Astrocyte (in vitro differentiated cells and primary cell): ENCODE measurements around the gene LMTK2. TPM values are rescaled to one million over a fixed set of nuclear protein-coding genes. Genes with fewer than 3 reads are reported as not detected.

ENCODE experiments used
- DNase-seq: peaks from one replicate; pipeline ENCODE4 v3.0.0-alpha.2; 2010; ENCODE audit warnings: low read depth
- FAIRE-seq: peaks from 2 replicates; lab custom pipeline; 2011; peaks lifted over from hg19 to GRCh38; lab: Jason Lieb, UNC
- H2AFZ ChIP-seq: 2 replicates; pipeline ENCODE4 v1.6.0; 2012; ENCODE audit warnings: low read depth, low read length, inconsistent platforms
- H3K27ac ChIP-seq: 2 replicates; pipeline ENCODE4 v1.5.1; 2011; ENCODE audit warnings: low read depth, low read length, inconsistent platforms
- H3K27me3 ChIP-seq: 2 replicates; pipeline ENCODE4 v1.6.0; 2011; ENCODE audit warnings: low read length, inconsistent platforms; ENCODE audit not compliant: insufficient read depth
- H3K36me3 ChIP-seq: 2 replicates; pipeline ENCODE4 v1.5.1; 2011; ENCODE audit warnings: low read length, inconsistent platforms; ENCODE audit not compliant: insufficient read depth
- H3K4me1 ChIP-seq: 2 replicates; pipeline ENCODE4 v1.5.1; 2011; ENCODE audit warnings: low read length, inconsistent platforms; ENCODE audit not compliant: insufficient read depth
- H3K4me2 ChIP-seq: 2 replicates; pipeline ENCODE4 v1.6.0; 2012; ENCODE audit warnings: low read length, inconsistent platforms
- H3K4me3 ChIP-seq: 2 replicates; pipeline ENCODE4 v1.5.1; 2011; ENCODE audit warnings: low read depth, mild to moderate bottlenecking, low read length, inconsistent platforms; ENCODE audit not compliant: insufficient read depth
- H3K79me2 ChIP-seq: 2 replicates; pipeline ENCODE4 v1.6.0; 2012; ENCODE audit warnings: mild to moderate bottlenecking, low read length, inconsistent platforms; ENCODE audit not compliant: insufficient read depth
- H3K9ac ChIP-seq: 2 replicates; pipeline ENCODE4 v1.6.0; 2012; ENCODE audit warnings: mild to moderate bottlenecking, low read length, inconsistent platforms
- H3K9me3 ChIP-seq: 2 replicates; pipeline ENCODE4 v1.5.1; 2012; ENCODE audit warnings: low read depth, mild to moderate bottlenecking, low read length, inconsistent platforms; ENCODE audit not compliant: insufficient read depth
- H4K20me1 ChIP-seq: 2 replicates; pipeline ENCODE4 v1.6.0; 2012; ENCODE audit warnings: low read length, inconsistent platforms; ENCODE audit not compliant: insufficient read depth
- H3K27ac Mint-ChIP-seq: one replicate; pipeline ENCODE4 v1.8.0; 2021; ENCODE audit warnings: mild to moderate bottlenecking, mixed read lengths; ENCODE audit not compliant: unreplicated experiment
- H3K27me3 Mint-ChIP-seq: one replicate; pipeline ENCODE4 v1.8.0; 2021; ENCODE audit warnings: low read depth, mixed read lengths; ENCODE audit not compliant: unreplicated experiment
- H3K36me3 Mint-ChIP-seq: one replicate; pipeline ENCODE4 v1.8.0; 2021; ENCODE audit warnings: low read depth, mixed read lengths; ENCODE audit not compliant: unreplicated experiment
- H3K4me1 Mint-ChIP-seq: one replicate; pipeline ENCODE4 v1.8.0; 2021; ENCODE audit warnings: low read depth, mixed read lengths; ENCODE audit not compliant: unreplicated experiment
- H3K4me3 Mint-ChIP-seq: one replicate; pipeline ENCODE4 v1.8.0; 2021; ENCODE audit warnings: mild to moderate bottlenecking, moderate library complexity, mixed read lengths; ENCODE audit not compliant: unreplicated experiment
- H3K9me3 Mint-ChIP-seq: one replicate; pipeline ENCODE4 v1.8.0; 2021; ENCODE audit warnings: mild to moderate bottlenecking, mixed read lengths; ENCODE audit not compliant: unreplicated experiment
- CTCF ChIP-seq: IDR thresholded peaks from 2 replicates; pipeline ENCODE4 v1.5.1; 2011; ENCODE audit warnings: low read depth, mild to moderate bottlenecking, inconsistent platforms, low read length, moderate library complexity; ENCODE audit not compliant: insufficient read depth
- EZH2 ChIP-seq: IDR thresholded peaks from 2 replicates; pipeline ENCODE4 v1.6.1; 2012; ENCODE audit warnings: mild to moderate bottlenecking, low read length, inconsistent platforms; ENCODE audit not compliant: insufficient read depth
- total RNA-seq: library from RNA; stranded (reverse); gene quantifications from 2 replicates; pipeline ENCODE4 v1.2.1, GENCODE V29; 2021

Gene LMTK2
- total RNA-seq, 1 donor from 2014 or later, result 15.2 TPM

- no peak overlapping the region for H3K27ac Mint-ChIP-seq
- no peaks in the 10 kb centered on the region for H3K4me1 ChIP-seq
- H3K9me3 Mint-ChIP-seq, result peaks cover 6% of the 10 kb centered on the region
- H3K4me2 ChIP-seq, result no peak overlapping the region
- no peak overlapping the region for H3K4me3 ChIP-seq
- H4K20me1 ChIP-seq, result no peaks in the 10 kb centered on the region
- no peaks in the 10 kb centered on the region for H3K79me2 ChIP-seq
- TF ChIP-seq EZH2 (no peak), CTCF (no peak)
- DNase-seq (no peak), FAIRE-seq (no peak)
- H2AFZ ChIP-seq, result no peak overlapping the region
- H3K4me1 Mint-ChIP-seq, result no peaks in the 10 kb centered on the region
- no peaks in the 10 kb centered on the region for H3K27me3 ChIP-seq
- no peak overlapping the region for H3K4me3 Mint-ChIP-seq
- H3K36me3 Mint-ChIP-seq, result no peaks in the 10 kb centered on the region
- no peak overlapping the region for H3K27ac ChIP-seq
- no peaks in the 10 kb centered on the region for H3K36me3 ChIP-seq
- no peak overlapping the region for H3K9ac ChIP-seq
- peaks cover 3% of the 10 kb centered on the region for H3K27me3 Mint-ChIP-seq
- no peaks in the 10 kb centered on the region for H3K9me3 ChIP-seq
Measured at GRCh38 chr7:98064233-98064632, 42.4 kb upstream of the LMTK2 start.

- Histone ChIP-seq H3K4me2 (no peak overlapping the region), H3K9me3 (no peaks in the 10 kb centered on the region), H3K9ac (no peak overlapping the region), H3K4me3 (no peak overlapping the region), H3K79me2 (no peaks in the 10 kb centered on the region), H4K20me1 (no peaks in the 10 kb centered on the region), H3K27me3 (no peaks in the 10 kb centered on the region), H3K27ac (no peak overlapping the region), H3K36me3 (no peaks in the 10 kb centered on the region), H2AFZ (no peak overlapping the region), H3K4me1 (no peaks in the 10 kb centered on the region)
- Mint-ChIP-seq H3K36me3 (no peaks in the 10 kb centered on the region), H3K27me3 (peaks cover 6% of the 10 kb centered on the region), H3K27ac (no peak overlapping the region), H3K9me3 (peaks cover 6% of the 10 kb centered on the region), H3K4me1 (no peaks in the 10 kb centered on the region), H3K4me3 (no peak overlapping the region)
- TF ChIP-seq CTCF (no peak), EZH2 (no peak)
- no peak for DNase-seq
- no peak for FAIRE-seq
Measured at GRCh38 chr7:98066208-98066607, 40.5 kb upstream of the LMTK2 start.

GRCh38 chr7:98066934-98067507, 39.6 kb upstream of the LMTK2 start:
- peaks cover 6% of the 10 kb centered on the region for H3K9me3 Mint-ChIP-seq
- no peak overlapping the region for H3K27ac Mint-ChIP-seq
- TF ChIP-seq EZH2 (no peak), CTCF (no peak)
- Histone ChIP-seq H3K36me3 (no peaks in the 10 kb centered on the region), H3K79me2 (no peaks in the 10 kb centered on the region), H3K4me1 (no peaks in the 10 kb centered on the region), H3K27me3 (no peaks in the 10 kb centered on the region), H3K9ac (no peak overlapping the region), H3K4me2 (no peak overlapping the region), H3K27ac (no peak overlapping the region), H4K20me1 (no peaks in the 10 kb centered on the region), H3K9me3 (no peaks in the 10 kb centered on the region), H2AFZ (no peak overlapping the region), H3K4me3 (no peak overlapping the region)
- DNase-seq, result no peak
- H3K4me3 Mint-ChIP-seq, result no peak overlapping the region
- peaks cover 6% of the 10 kb centered on the region for H3K27me3 Mint-ChIP-seq
- H3K36me3 Mint-ChIP-seq, result no peaks in the 10 kb centered on the region
- no peak for FAIRE-seq
- no peaks in the 10 kb centered on the region for H3K4me1 Mint-ChIP-seq
